ENCODE data around the gene AEBP1.

DNA sequence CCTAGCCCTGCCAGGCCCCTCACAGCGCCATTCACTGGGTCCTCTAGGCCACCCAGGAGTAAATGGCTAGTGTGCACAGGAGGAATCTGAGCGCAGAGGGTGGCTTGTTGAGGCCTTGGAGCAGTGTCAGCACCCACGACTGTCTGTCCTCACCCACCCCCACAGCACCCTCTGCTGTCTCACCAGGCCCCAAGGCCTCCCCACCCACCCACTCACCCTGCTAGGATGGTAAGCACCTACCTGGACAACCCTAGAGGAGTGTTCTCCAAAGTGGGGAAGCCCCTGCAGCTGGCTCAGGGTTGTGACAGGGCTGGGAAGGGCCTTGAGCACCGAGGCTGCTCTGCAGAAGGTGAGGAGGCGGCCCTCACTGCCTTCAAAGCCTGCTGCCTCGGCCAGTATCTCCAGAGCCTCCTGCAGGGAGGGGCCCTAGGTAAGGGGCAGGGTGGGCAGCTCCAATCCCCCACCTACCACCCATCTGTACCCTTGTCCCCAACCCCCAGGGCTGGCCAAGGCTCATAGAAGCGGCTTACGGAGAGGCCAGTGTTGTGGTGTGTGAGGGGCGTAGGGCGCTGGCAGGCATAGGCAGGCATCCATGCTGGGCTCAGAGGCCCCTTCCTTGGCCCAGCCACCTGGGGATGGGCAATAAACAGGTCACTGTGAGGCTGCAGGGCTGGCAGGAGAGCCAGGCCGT, 24.7 kb upstream of the AEBP1 start:
- TF ChIP-seq ZNF671 (CRISPR knock-in tag; IDR thresholded peaks at IDR 0.05) (no peak), PRRX2 (CRISPR knock-in tag; IDR thresholded peaks at IDR 0.05) (no peak), GABPB1 (CRISPR knock-in tag; IDR thresholded peaks at IDR 0.05) (no peak), FOXJ3 (CRISPR knock-in tag; IDR thresholded peaks at IDR 0.05; ENCODE audit: borderline replicate concordance) (no peak), CREB1 (CRISPR knock-in tag; IDR thresholded peaks at IDR 0.05) (no peak), SP1 (CRISPR knock-in tag; conservative IDR thresholded peaks at IDR 0.05) (no peak), CBFB (CRISPR knock-in tag; IDR thresholded peaks at IDR 0.05; ENCODE audit: low read depth) (no peak)
- TF ChIP-seq, protein P1, sequence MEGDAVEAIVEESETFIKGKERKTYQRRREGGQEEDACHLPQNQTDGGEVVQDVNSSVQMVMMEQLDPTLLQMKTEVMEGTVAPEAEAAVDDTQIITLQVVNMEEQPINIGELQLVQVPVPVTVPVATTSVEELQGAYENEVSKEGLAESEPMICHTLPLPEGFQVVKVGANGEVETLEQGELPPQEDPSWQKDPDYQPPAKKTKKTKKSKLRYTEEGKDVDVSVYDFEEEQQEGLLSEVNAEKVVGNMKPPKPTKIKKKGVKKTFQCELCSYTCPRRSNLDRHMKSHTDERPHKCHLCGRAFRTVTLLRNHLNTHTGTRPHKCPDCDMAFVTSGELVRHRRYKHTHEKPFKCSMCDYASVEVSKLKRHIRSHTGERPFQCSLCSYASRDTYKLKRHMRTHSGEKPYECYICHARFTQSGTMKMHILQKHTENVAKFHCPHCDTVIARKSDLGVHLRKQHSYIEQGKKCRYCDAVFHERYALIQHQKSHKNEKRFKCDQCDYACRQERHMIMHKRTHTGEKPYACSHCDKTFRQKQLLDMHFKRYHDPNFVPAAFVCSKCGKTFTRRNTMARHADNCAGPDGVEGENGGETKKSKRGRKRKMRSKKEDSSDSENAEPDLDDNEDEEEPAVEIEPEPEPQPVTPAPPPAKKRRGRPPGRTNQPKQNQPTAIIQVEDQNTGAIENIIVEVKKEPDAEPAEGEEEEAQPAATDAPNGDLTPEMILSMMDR (IDR thresholded peaks at IDR 0.05) = no peak
- TF ChIP-seq, protein P2, sequence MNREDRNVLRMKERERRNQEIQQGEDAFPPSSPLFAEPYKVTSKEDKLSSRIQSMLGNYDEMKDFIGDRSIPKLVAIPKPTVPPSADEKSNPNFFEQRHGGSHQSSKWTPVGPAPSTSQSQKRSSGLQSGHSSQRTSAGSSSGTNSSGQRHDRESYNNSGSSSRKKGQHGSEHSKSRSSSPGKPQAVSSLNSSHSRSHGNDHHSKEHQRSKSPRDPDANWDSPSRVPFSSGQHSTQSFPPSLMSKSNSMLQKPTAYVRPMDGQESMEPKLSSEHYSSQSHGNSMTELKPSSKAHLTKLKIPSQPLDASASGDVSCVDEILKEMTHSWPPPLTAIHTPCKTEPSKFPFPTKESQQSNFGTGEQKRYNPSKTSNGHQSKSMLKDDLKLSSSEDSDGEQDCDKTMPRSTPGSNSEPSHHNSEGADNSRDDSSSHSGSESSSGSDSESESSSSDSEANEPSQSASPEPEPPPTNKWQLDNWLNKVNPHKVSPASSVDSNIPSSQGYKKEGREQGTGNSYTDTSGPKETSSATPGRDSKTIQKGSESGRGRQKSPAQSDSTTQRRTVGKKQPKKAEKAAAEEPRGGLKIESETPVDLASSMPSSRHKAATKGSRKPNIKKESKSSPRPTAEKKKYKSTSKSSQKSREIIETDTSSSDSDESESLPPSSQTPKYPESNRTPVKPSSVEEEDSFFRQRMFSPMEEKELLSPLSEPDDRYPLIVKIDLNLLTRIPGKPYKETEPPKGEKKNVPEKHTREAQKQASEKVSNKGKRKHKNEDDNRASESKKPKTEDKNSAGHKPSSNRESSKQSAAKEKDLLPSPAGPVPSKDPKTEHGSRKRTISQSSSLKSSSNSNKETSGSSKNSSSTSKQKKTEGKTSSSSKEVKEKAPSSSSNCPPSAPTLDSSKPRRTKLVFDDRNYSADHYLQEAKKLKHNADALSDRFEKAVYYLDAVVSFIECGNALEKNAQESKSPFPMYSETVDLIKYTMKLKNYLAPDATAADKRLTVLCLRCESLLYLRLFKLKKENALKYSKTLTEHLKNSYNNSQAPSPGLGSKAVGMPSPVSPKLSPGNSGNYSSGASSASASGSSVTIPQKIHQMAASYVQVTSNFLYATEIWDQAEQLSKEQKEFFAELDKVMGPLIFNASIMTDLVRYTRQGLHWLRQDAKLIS (CRISPR knock-in tag; IDR thresholded peaks at IDR 0.05; ENCODE audit: borderline replicate concordance) = no peak
- TF ChIP-seq, protein P3, sequence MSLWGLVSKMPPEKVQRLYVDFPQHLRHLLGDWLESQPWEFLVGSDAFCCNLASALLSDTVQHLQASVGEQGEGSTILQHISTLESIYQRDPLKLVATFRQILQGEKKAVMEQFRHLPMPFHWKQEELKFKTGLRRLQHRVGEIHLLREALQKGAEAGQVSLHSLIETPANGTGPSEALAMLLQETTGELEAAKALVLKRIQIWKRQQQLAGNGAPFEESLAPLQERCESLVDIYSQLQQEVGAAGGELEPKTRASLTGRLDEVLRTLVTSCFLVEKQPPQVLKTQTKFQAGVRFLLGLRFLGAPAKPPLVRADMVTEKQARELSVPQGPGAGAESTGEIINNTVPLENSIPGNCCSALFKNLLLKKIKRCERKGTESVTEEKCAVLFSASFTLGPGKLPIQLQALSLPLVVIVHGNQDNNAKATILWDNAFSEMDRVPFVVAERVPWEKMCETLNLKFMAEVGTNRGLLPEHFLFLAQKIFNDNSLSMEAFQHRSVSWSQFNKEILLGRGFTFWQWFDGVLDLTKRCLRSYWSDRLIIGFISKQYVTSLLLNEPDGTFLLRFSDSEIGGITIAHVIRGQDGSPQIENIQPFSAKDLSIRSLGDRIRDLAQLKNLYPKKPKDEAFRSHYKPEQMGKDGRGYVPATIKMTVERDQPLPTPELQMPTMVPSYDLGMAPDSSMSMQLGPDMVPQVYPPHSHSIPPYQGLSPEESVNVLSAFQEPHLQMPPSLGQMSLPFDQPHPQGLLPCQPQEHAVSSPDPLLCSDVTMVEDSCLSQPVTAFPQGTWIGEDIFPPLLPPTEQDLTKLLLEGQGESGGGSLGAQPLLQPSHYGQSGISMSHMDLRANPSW (CRISPR knock-in tag; conservative IDR thresholded peaks at IDR 0.05; ENCODE audit: low read depth) = no peak
- TF ChIP-seq, protein P4, sequence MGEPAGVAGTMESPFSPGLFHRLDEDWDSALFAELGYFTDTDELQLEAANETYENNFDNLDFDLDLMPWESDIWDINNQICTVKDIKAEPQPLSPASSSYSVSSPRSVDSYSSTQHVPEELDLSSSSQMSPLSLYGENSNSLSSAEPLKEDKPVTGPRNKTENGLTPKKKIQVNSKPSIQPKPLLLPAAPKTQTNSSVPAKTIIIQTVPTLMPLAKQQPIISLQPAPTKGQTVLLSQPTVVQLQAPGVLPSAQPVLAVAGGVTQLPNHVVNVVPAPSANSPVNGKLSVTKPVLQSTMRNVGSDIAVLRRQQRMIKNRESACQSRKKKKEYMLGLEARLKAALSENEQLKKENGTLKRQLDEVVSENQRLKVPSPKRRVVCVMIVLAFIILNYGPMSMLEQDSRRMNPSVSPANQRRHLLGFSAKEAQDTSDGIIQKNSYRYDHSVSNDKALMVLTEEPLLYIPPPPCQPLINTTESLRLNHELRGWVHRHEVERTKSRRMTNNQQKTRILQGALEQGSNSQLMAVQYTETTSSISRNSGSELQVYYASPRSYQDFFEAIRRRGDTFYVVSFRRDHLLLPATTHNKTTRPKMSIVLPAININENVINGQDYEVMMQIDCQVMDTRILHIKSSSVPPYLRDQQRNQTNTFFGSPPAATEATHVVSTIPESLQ (CRISPR knock-in tag; IDR thresholded peaks at IDR 0.05) = no peak
- TF ChIP-seq, protein P5, sequence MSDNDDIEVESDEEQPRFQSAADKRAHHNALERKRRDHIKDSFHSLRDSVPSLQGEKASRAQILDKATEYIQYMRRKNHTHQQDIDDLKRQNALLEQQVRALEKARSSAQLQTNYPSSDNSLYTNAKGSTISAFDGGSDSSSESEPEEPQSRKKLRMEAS (CRISPR knock-in tag; IDR thresholded peaks at IDR 0.05) = no peak
- TF ChIP-seq, protein P6, sequence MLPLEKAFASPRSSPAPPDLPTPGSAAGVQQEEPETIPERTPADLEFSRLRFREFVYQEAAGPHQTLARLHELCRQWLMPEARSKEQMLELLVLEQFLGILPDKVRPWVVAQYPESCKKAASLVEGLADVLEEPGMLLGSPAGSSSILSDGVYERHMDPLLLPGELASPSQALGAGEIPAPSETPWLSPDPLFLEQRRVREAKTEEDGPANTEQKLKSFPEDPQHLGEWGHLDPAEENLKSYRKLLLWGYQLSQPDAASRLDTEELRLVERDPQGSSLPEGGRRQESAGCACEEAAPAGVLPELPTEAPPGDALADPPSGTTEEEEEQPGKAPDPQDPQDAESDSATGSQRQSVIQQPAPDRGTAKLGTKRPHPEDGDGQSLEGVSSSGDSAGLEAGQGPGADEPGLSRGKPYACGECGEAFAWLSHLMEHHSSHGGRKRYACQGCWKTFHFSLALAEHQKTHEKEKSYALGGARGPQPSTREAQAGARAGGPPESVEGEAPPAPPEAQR (CRISPR knock-in tag; IDR thresholded peaks at IDR 0.05) = no peak
- TF ChIP-seq, protein P7, sequence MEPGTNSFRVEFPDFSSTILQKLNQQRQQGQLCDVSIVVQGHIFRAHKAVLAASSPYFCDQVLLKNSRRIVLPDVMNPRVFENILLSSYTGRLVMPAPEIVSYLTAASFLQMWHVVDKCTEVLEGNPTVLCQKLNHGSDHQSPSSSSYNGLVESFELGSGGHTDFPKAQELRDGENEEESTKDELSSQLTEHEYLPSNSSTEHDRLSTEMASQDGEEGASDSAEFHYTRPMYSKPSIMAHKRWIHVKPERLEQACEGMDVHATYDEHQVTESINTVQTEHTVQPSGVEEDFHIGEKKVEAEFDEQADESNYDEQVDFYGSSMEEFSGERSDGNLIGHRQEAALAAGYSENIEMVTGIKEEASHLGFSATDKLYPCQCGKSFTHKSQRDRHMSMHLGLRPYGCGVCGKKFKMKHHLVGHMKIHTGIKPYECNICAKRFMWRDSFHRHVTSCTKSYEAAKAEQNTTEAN (CRISPR knock-in tag; IDR thresholded peaks at IDR 0.05) = no peak

All from WTC11 (cell line).